Measurements from ENCODE around the gene RXRA.

Gene RXRA

GRCh38 chr9:134416385-134417015 is 90.2 kb downstream of the RXRA start:
- TF ChIP-seq POLR2AphosphoS5 (IDR thresholded peaks at IDR 0.05; ENCODE audit: low read depth) = no peak
- TF ChIP-seq GABPA (IDR thresholded peaks at IDR 0.05; ENCODE audit: low read depth) = no peak
- no peak for TF ChIP-seq CTCF (IDR thresholded peaks at IDR 0.05; ENCODE audit: insufficient read depth, low read length)
- TF ChIP-seq REST (IDR thresholded peaks at IDR 0.05; ENCODE audit: insufficient replicate concordance, low read depth) = no peak
- TF ChIP-seq SPI1 (IDR thresholded peaks at IDR 0.05; ENCODE audit: borderline replicate concordance, low read depth) = no peak
- Histone ChIP-seq H3K27ac (replicated peaks) (no peak overlapping the region; the same call in 1 of the 2 replicates), H3K4me3 (replicated peaks; ENCODE audit: insufficient read depth, low read length) (no peak overlapping the region), H3K27me3 (ENCODE audit: insufficient read depth, poor library complexity, severe bottlenecking) (no peaks in the 10 kb centered on the region)
- no peak for DNase-seq (ENCODE audit: low read depth in 1 of 2, low spot score in 1 of 2)

- Histone ChIP-seq H3K27ac (replicated peaks) (no peak overlapping the region), H3K27me3 (ENCODE audit: insufficient read depth, poor library complexity, severe bottlenecking) (no peaks in the 10 kb centered on the region), H3K4me3 (replicated peaks; ENCODE audit: insufficient read depth, low read length) (no peak overlapping the region)
- TF ChIP-seq CTCF (IDR thresholded peaks at IDR 0.05; ENCODE audit: insufficient read depth, low read length) (no peak), GABPA (IDR thresholded peaks at IDR 0.05; ENCODE audit: low read depth) (no peak), POLR2AphosphoS5 (IDR thresholded peaks at IDR 0.05; ENCODE audit: low read depth) (no peak), SPI1 (IDR thresholded peaks at IDR 0.05; ENCODE audit: borderline replicate concordance, low read depth) (no peak), REST (IDR thresholded peaks at IDR 0.05; ENCODE audit: insufficient replicate concordance, low read depth) (no peak)
- DNase-seq (ENCODE audit: low read depth in 1 of 2, low spot score in 1 of 2) = no peak
Observed at GRCh38 chr9:134418354-134418753, 92.1 kb downstream of the RXRA start.

GRCh38 chr9:134419000-134419683 is 92.9 kb downstream of the RXRA start:
- no peak for TF ChIP-seq GABPA (IDR thresholded peaks at IDR 0.05; ENCODE audit: low read depth)
- no peak for TF ChIP-seq SPI1 (IDR thresholded peaks at IDR 0.05; ENCODE audit: borderline replicate concordance, low read depth)
- no peak for TF ChIP-seq POLR2AphosphoS5 (IDR thresholded peaks at IDR 0.05; ENCODE audit: low read depth)
- no peak for TF ChIP-seq REST (IDR thresholded peaks at IDR 0.05; ENCODE audit: insufficient replicate concordance, low read depth)
- TF ChIP-seq CTCF (IDR thresholded peaks at IDR 0.05; ENCODE audit: insufficient read depth, low read length) = no peak
- Histone ChIP-seq H3K27me3 (ENCODE audit: insufficient read depth, poor library complexity, severe bottlenecking) (no peaks in the 10 kb centered on the region), H3K4me3 (replicated peaks; ENCODE audit: insufficient read depth, low read length) (no peak overlapping the region), H3K27ac (replicated peaks) (no peak overlapping the region)
- DNase-seq (ENCODE audit: low read depth in 1 of 2, low spot score in 1 of 2) = no peak
